DOHH2 (cell line): ENCODE data around the gene ZIC1.

Experiments
- CTCF ChIP-seq: fragments of 200-600 bp; sonication (generic); IDR thresholded peaks from one replicate; pipeline ENCODE4 v1.5.1; 2014; ENCODE audit warnings: antibody characterized with exemption, mild to moderate bottlenecking, low read depth, low read length; ENCODE audit not compliant: poor library complexity, severe bottlenecking
- EZH2phosphoT487 ChIP-seq: fragments of 200-600 bp; sonication (generic); IDR thresholded peaks from 2 replicates; pipeline ENCODE4 v1.6.1; 2017; ENCODE audit warnings: borderline replicate concordance, mild to moderate bottlenecking, antibody characterized with exemption, low read length, moderate library complexity, mixed read lengths

DNA sequence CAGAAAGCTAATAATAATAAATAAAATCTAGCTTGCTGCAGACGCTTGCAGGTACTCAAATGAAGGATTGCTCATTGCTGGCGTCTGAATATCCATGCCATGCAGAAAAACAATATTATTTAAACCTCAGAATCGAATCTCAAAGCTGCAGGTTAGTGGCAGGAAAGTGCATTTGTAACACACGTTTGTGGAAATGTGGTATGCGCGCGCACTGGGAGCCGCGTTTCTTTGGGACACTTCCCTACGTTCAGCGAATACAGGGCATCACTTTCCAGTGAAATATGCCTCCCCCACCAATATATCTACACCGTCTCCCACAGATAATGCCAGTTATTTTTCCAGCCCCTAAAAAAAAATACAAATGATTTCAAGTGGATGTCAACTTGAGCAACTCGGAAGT is 39.9 kb upstream of the ZIC1 start:
- TF ChIP-seq EZH2phosphoT487 (no peak), CTCF (no peak)
